Stimulated activated naive B cell treated with anti-CD40 and anti-IgM and Interleukin-4, amounts not matched to agents 10 μg/mL and 1 μg/mL and 100 μg/mL, for 72 hours (primary cell): ENCODE data around the gene UMODL1.

Source experiments
- ATAC-seq, 2 donors: fragments of 150-1000 bp; cut with Tn5 transposase; replicated peaks; 2 replicates each; pipeline ENCODE4 v1.10.0; 2021; ENCODE audit warnings: moderate library complexity in 1 of 2
- DNase-seq: peaks from one replicate; pipeline ENCODE4 v3.0.0; 2021
- H3K27ac Mint-ChIP-seq: one replicate; pipeline ENCODE4 v1.8.0; 2022; ENCODE audit warnings: mild to moderate bottlenecking, mixed read lengths
- H3K27me3 Mint-ChIP-seq, 2 donors: one replicate each; pipeline ENCODE4 v1.8.0; 2022; ENCODE audit warnings: mixed read lengths in 2 of 2
- H3K36me3 Mint-ChIP-seq, 2 donors: one replicate each; pipeline ENCODE4 v1.8.0; 2022; ENCODE audit warnings: mixed read lengths in 2 of 2, mild to moderate bottlenecking in 1 of 2
- H3K4me1 Mint-ChIP-seq, 2 donors: one replicate each; pipeline ENCODE4 v1.8.0; 2022; ENCODE audit warnings: mixed read lengths in 2 of 2, mild to moderate bottlenecking in 1 of 2
- H3K4me3 Mint-ChIP-seq, 2 donors: one replicate each; pipeline ENCODE4 v1.8.0; 2022; ENCODE audit warnings: mild to moderate bottlenecking in 2 of 2, mixed read lengths in 2 of 2, moderate library complexity in 1 of 2
- H3K9me3 Mint-ChIP-seq, 2 donors: one replicate each; pipeline ENCODE4 v1.8.0; 2022; ENCODE audit warnings: mixed read lengths in 2 of 2, mild to moderate bottlenecking in 1 of 2

UMODL1 gene

GRCh38 chr21:42155045-42155855, 84.1 kb downstream of the UMODL1 start:
- peaks cover 38 to 44% of the 10 kb centered on the region in 2 donors for H3K27me3 Mint-ChIP-seq
- H3K4me3 Mint-ChIP-seq = no peak overlapping the region
- peak overlapping the region; percentile 39 for H3K27ac Mint-ChIP-seq

GRCh38 chr21:42156690-42157605, 85.8 kb downstream of the UMODL1 start:
- Mint-ChIP-seq H3K27me3 (peaks cover 43 to 44% of the 10 kb centered on the region in 2 donors), H3K36me3 (no peaks in the 10 kb centered on the region), H3K27ac (no peak overlapping the region), H3K4me3 (no peak overlapping the region), H3K9me3 (no peaks in the 10 kb centered on the region), H3K4me1 (peaks cover 8 to 13% of the 10 kb centered on the region in 2 donors)
- no peak for ATAC-seq
- DNase-seq = no peak

More at GRCh38 chr21:42155045-42155855, 84.1 kb downstream of the UMODL1 start:
- H3K36me3 Mint-ChIP-seq = no peaks in the 10 kb centered on the region
- H3K9me3 Mint-ChIP-seq = no peaks in the 10 kb centered on the region
- DNase-seq (no peak), ATAC-seq (no peak)
- peaks cover 0 to 1% of the 10 kb centered on the region in 2 donors for H3K4me1 Mint-ChIP-seq

DNA sequence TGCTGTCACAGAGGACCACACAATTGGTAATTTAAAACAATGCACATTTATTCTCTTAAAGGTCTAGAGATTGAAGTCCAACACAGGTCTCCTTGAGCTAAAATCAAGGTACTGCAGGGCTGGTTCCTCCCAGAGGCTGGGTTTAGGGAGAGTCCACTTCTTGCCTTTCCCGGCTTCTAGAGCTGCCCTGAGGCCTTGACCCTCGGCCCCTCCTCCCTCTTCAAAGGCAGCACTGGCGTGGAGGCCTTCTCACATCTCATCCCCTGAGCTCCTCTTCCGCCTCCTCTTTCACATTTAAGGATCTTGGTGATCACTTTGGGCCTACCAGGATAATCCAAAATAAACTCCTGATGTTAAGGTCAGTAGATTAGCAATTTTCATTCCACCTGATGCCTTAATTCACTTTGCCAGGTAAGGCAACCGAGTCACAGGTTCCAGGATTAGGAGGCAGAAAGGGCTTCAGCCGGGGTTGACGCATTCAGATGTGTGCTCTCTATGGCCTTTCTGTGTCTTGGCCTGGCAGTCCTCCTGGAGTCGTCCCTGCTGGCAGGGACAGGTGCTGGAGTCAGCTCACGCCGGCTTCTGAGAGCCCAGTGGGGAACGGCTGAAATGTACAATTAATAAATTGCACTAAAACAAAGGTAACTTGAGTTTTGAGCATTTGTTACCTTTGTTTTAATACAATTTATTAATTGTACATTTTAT, 86.6 kb downstream of the UMODL1 start:
- Mint-ChIP-seq H3K9me3 (no peaks in the 10 kb centered on the region), H3K4me1 (peaks cover 16 to 22% of the 10 kb centered on the region in 2 donors), H3K36me3 (no peaks in the 10 kb centered on the region), H3K27me3 (peaks cover 40 to 43% of the 10 kb centered on the region in 2 donors), H3K27ac (no peak overlapping the region), H3K4me3 (no peak overlapping the region)
- DNase-seq (no peak), ATAC-seq (no peak)

- no peak for DNase-seq
- Mint-ChIP-seq H3K4me3 (no peak overlapping the region), H3K27me3 (peaks cover 31 to 39% of the 10 kb centered on the region in 2 donors), H3K9me3 (no peaks in the 10 kb centered on the region), H3K27ac (no peak overlapping the region), H3K36me3 (no peaks in the 10 kb centered on the region), H3K4me1 (peaks cover 20 to 32% of the 10 kb centered on the region in 2 donors)
- ATAC-seq = no peak
Measured at GRCh38 chr21:42158846-42159245, 87.7 kb downstream of the UMODL1 start.

- H3K4me1 Mint-ChIP-seq = peaks cover 23 to 40% of the 10 kb centered on the region in 2 donors
Measured at GRCh38 chr21:42159560-42160110, 88.5 kb downstream of the UMODL1 start.

GRCh38 chr21:42160111-42160721, 89.1 kb downstream of the UMODL1 start:
- ATAC-seq (no peak), DNase-seq (no peak)
- H3K27ac Mint-ChIP-seq = no peak overlapping the region
- peaks cover 23 to 40% of the 10 kb centered on the region in 2 donors for H3K4me1 Mint-ChIP-seq
- no peaks in the 10 kb centered on the region for H3K36me3 Mint-ChIP-seq
- peaks cover 26 to 35% of the 10 kb centered on the region in 2 donors for H3K27me3 Mint-ChIP-seq
- H3K9me3 Mint-ChIP-seq = no peaks in the 10 kb centered on the region
- H3K4me3 Mint-ChIP-seq = no peak overlapping the region

More at GRCh38 chr21:42159560-42160110, 88.5 kb downstream of the UMODL1 start:
- DNase-seq = no peak
- H3K9me3 Mint-ChIP-seq = no peaks in the 10 kb centered on the region
- H3K36me3 Mint-ChIP-seq = no peaks in the 10 kb centered on the region
- H3K27ac Mint-ChIP-seq = no peak overlapping the region
- ATAC-seq = no peak
- no peak overlapping the region for H3K4me3 Mint-ChIP-seq
- peaks cover 31 to 36% of the 10 kb centered on the region in 2 donors for H3K27me3 Mint-ChIP-seq

DNA sequence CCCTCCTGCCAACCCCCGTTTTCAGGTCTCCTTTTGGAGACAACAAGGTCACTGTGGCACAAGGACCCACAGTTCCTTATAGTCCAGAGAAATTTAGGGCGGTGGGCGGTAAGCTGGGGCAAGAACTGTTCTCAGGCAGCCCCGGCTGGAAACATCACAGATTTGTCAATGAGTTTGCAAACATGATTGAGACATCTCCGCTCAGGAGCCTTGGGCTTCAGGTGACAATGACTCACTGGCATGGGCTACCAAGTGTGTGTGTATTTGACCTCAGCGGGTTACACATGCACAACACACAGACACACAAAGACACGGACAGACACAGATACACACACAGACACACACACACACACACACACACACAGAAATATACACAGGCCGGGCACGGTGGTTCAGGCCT, 89.6 kb downstream of the UMODL1 start:
- Mint-ChIP-seq H3K4me1 (peaks cover 23 to 40% of the 10 kb centered on the region in 2 donors), H3K4me3 (no peak overlapping the region), H3K27ac (no peak overlapping the region), H3K9me3 (no peaks in the 10 kb centered on the region), H3K36me3 (no peaks in the 10 kb centered on the region), H3K27me3 (peaks cover 20 to 29% of the 10 kb centered on the region in 2 donors)
- no peak for ATAC-seq
- DNase-seq = no peak

- ATAC-seq (no peak), DNase-seq (no peak)
- Mint-ChIP-seq H3K27me3 (peaks cover 14 to 25% of the 10 kb centered on the region in 2 donors), H3K36me3 (no peaks in the 10 kb centered on the region), H3K9me3 (no peaks in the 10 kb centered on the region), H3K27ac (peak overlapping the region; percentile 39), H3K4me3 (no peak overlapping the region), H3K4me1 (peaks cover 23 to 40% of the 10 kb centered on the region in 2 donors)
Measured at GRCh38 chr21:42161401-42161955, 90.4 kb downstream of the UMODL1 start.

DNA sequence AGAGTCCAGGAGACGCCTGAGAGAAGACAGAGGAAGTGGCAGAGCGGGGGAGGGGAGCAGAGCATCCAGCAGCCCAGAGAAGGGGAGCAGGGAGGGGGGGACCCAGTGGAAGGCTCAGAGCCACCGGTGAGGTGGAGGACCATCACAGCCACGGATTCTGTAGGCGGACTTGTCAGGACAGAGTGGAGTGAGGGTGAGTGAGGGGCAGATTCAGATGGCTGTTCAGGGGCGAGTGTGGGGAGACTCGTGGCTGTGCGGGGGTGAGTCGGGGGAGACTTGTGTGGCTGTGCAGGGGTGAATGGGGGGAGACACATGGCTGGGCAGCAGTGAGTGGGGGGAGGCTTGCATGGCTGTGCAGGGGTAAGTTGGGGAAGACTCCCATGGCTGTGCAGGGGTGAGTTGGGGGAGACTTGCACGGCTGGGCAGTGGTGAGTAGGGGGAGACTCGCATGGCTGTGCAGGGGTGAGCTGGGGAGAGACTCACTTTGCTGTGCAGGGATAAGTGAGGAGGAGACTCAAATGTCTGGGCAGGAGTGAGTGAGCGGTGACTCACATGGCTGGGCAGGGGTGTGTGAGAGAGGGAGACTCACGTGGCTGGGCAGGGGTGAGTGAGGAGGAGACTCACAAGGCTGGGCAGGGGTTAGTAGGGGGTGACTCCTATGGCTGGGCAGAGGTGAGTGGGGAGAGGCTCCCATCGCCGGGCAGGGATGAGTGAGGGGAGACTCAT, 91.0 kb downstream of the UMODL1 start:
- no peaks in the 10 kb centered on the region for H3K9me3 Mint-ChIP-seq
- H3K27ac Mint-ChIP-seq = peak overlapping the region; percentile 39
- no peak overlapping the region for H3K4me3 Mint-ChIP-seq
- H3K27me3 Mint-ChIP-seq = peaks cover 14 to 25% of the 10 kb centered on the region in 2 donors
- DNase-seq (no peak), ATAC-seq (no peak)
- H3K36me3 Mint-ChIP-seq = no peaks in the 10 kb centered on the region
- peaks cover 23 to 40% of the 10 kb centered on the region in 2 donors for H3K4me1 Mint-ChIP-seq

GRCh38 chr21:42162831-42163510, 91.9 kb downstream of the UMODL1 start:
- no peak overlapping the region for H3K4me3 Mint-ChIP-seq
- ATAC-seq (peak in 1 of 2 donors; percentile 21), DNase-seq (no peak)
- H3K27ac Mint-ChIP-seq = no peak overlapping the region
- no peaks in the 10 kb centered on the region for H3K9me3 Mint-ChIP-seq
- peaks cover 23 to 40% of the 10 kb centered on the region in 2 donors for H3K4me1 Mint-ChIP-seq
- H3K27me3 Mint-ChIP-seq = peaks cover 14 to 18% of the 10 kb centered on the region in 2 donors
- no peaks in the 10 kb centered on the region for H3K36me3 Mint-ChIP-seq

DNA sequence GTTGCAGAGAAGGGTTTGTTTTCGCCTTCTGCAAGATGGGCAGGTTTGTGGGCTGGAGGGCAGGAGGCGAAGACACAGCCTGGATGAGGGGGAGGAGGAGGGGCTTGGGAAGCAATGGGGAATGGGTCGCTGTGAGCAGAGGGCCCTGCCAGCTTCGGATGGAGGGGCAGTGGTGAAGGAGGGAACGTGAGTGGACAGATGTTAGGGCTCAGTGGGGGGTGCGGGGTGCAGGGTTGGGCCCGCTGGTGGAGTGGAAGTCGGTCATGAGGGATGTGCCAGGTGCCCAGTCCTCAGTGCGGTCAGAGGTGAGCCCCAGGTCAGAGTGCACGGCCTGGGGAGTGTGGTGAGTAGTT, 92.4 kb downstream of the UMODL1 start:
- Mint-ChIP-seq H3K4me3 (no peak overlapping the region), H3K9me3 (no peaks in the 10 kb centered on the region), H3K36me3 (no peaks in the 10 kb centered on the region), H3K4me1 (peaks cover 23 to 40% of the 10 kb centered on the region in 2 donors), H3K27me3 (peaks cover 14 to 18% of the 10 kb centered on the region in 2 donors), H3K27ac (no peak overlapping the region)
- ATAC-seq = no peak
- DNase-seq = no peak

DNA sequence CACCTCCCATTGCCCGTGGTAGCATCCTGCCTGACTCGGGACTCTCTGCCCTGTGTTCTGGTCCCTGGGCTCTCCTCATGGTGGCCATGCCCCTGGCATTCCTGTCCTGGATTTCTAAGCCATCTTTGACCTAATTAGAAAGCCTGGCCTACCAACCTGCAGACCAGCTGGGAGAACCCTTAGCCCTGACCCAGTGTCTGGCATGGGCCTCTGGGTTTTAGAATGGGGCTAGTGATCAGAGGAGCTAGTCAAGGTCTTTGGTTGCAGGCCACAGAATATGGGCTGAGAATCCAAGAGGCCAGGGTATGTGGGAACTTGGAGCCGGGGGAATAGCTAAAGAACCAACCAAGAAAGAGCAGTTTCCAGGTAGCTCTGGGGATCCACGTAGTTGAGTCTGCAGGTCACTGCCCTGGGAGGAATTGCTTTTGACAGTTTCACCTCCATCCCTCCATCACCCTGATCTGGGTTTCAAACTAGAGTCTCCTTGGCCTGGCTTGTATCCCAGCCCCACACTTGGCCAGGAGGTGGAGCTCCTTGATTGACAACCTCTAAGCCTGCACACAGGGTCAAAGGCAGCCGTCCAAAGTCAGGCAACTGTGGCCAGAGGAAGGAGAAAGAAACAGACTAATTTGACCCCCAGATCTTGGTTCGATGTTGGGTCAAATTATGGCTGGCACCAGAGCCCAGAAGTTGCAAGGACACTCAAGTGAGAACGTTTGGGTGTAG, 93.1 kb downstream of the UMODL1 start:
- Mint-ChIP-seq H3K27ac (no peak overlapping the region), H3K27me3 (peaks cover 8 to 12% of the 10 kb centered on the region in 2 donors), H3K9me3 (no peaks in the 10 kb centered on the region), H3K4me1 (peaks cover 23 to 40% of the 10 kb centered on the region in 2 donors), H3K4me3 (no peak overlapping the region), H3K36me3 (no peaks in the 10 kb centered on the region)
- ATAC-seq = peak; percentile 92 to 95
- no peak for DNase-seq
